Stomach (tissue), 9 donors: Measurements from ENCODE around the gene EYA2. TPM values are rescaled to one million over a fixed set of nuclear protein-coding genes. Genes with fewer than 3 reads are reported as not detected.
"Not testable (repeated sequence)": the region's sequence is repeated elsewhere in the genome, so short reads cannot be mapped to it uniquely, and the experiment has no call there.

Source experiments
- DNase-seq, 2 donors: peaks; one replicate each; pipeline versions ENCODE4 v3.0.0 to v3.0.0-alpha.2; 2013 to 2019
- H3K27ac ChIP-seq, 5 donors: fragments of 200-600 bp in 4 of 5; sonication (generic) in 4 of 5; one replicate each; pipeline ENCODE4 v1.5.1; 2013 to 2019; ENCODE audit warnings: mild to moderate bottlenecking in 1 of 5, moderate library complexity in 1 of 5
- H3K27me3 ChIP-seq, 3 donors: fragments of 200-600 bp; sonication (generic); one replicate each; pipeline ENCODE4 v1.5.1; 2017 to 2019; ENCODE audit warnings: mixed run types in 1 of 3
- H3K36me3 ChIP-seq, 4 donors: fragments of 200-600 bp; sonication (generic); 1 replicate in 3 of 4; 2 replicates in 1 of 4; pipeline ENCODE4 v1.5.1; 2016 to 2019
- H3K4me1 ChIP-seq, 4 donors: fragments of 200-600 bp; sonication (generic); one replicate each; pipeline ENCODE4 v1.5.1; 2016 to 2019
- H3K4me3 ChIP-seq, 4 donors: fragments of 200-600 bp; sonication (generic) in 3 of 4; one replicate each; pipeline ENCODE4 v1.5.1; 2016 to 2019; ENCODE audit warnings: mild to moderate bottlenecking in 1 of 4
- H3K9me3 ChIP-seq, 4 donors: fragments of 200-600 bp; sonication (generic); one replicate each; pipeline ENCODE4 v1.5.1; 2016 to 2019
- CTCF ChIP-seq, 7 experiments: fragments of 450-650 bp in 4 of 7; fragments of 200-600 bp in 3 of 7; sonication (generic) in 3 of 7; IDR thresholded peaks; one replicate each; pipeline ENCODE4 v1.5.1; 2016 to 2019; ENCODE audit warnings: antibody characterized with exemption in 7 of 7, control low read depth in 2 of 7, mild to moderate bottlenecking in 1 of 7
- EP300 ChIP-seq: sonication (generic); formaldehyde crosslinking; IDR thresholded peaks from one replicate; pipeline ENCODE4 v1.6.1; 2017; ENCODE audit warnings: antibody characterized with exemption
- POLR2A ChIP-seq, 4 donors: fragments of 450-650 bp; IDR thresholded peaks; one replicate each; pipeline ENCODE4 v1.6.1; 2016; ENCODE audit warnings: antibody characterized with exemption in 4 of 4, control low read depth in 2 of 4, mild to moderate bottlenecking in 1 of 4, moderate library complexity in 1 of 4
- POLR2AphosphoS5 ChIP-seq, 3 donors: sonication (generic); formaldehyde crosslinking; IDR thresholded peaks; one replicate each; pipeline ENCODE4 v1.6.1; 2016; ENCODE audit warnings: antibody characterized with exemption in 3 of 3
- WGBS, 5 donors: extraction: QIAGEN DNeasy Blood & Tissue Kit in 3 of 5; methylation state at CpG; one replicate each; pipeline versions ENCODE4 v1.1.5 to v1.1.7; 2013 to 2018; 5-methylcytosine and 5-hydroxymethylcytosine counted together
- intact Hi-C: fragments of 100-400 bp; cut with DNase I; formaldehyde crosslinking; loops from one replicate; pipeline ENCODE4 v1.15.1; 2023; ENCODE audit warnings: low total_unique reads
- polyA plus RNA-seq, 3 donors: library from polyadenylated mRNA; stranded (reverse); fragments of 200-250 nt; gene quantifications; one replicate each; pipeline ENCODE4 v1.2.3, GENCODE V29; 2013
- total RNA-seq, 5 donors: library from RNA; depleted of rRNA; stranded (reverse); fragments of >200 nt; gene quantifications; one replicate each; pipeline versions ENCODE4 v1.1.0 to v1.2.3, GENCODE V29; 2014 to 2016
- donor health status: healthy with polysubstance abuse.
- donor health status: Bipolar disorder and iron deficiency.
- donor health status: healthy.

The EYA2 gene
- total and polyA plus RNA-seq, 8 donors: 1.8 to 86.2 (median 5.5) TPM

- intact Hi-C loops: no loop called here
- TF ChIP-seq CTCF (IDR thresholded peaks at IDR 0.05): no peak
- no peak for TF ChIP-seq POLR2AphosphoS5 (IDR thresholded peaks at IDR 0.05)
- TF ChIP-seq POLR2A (IDR thresholded peaks at IDR 0.05): no peak
- H3K36me3 ChIP-seq: peaks cover 7 to 15% (median 14%) of the 10 kb centered on the region in 4 donors
- no peak overlapping the region for H3K4me3 ChIP-seq
- no peak overlapping the region for H3K27ac ChIP-seq
- no peaks in the 10 kb centered on the region for H3K27me3 ChIP-seq
- DNase-seq: peak in 1 of 2 donors; percentile 39
- 81 to 89% (median 83%) methylated on average over 12 of the region's 12 CpGs for WGBS, 5 donors
- H3K9me3 ChIP-seq: no peaks in the 10 kb centered on the region
- peaks cover 0 to 4% (median 0%) of the 10 kb centered on the region in 4 donors for H3K4me1 ChIP-seq
Observed at GRCh38 chr20:47204008-47204849, 309.6 kb downstream of the EYA2 start.

GRCh38 chr20:47204850-47205122 is 310.1 kb downstream of the EYA2 start:
- intact Hi-C loops, H3K27ac ChIP-seq: not testable (repeated sequence)
- 89 to 94% (median 92%) methylated on average over 11 of the region's 11 CpGs for WGBS, 5 donors

GRCh38 chr20:47205577-47206123 is 311.0 kb downstream of the EYA2 start:
- intact Hi-C loops: no loop called here
- peak; percentile 54 to 63 for DNase-seq
- Histone ChIP-seq H3K4me1 (peaks cover 0 to 4% (median 0%) of the 10 kb centered on the region in 4 donors), H3K36me3 (peaks cover 18 to 30% (median 29%) of the 10 kb centered on the region in 4 donors), H3K9me3 (no peaks in the 10 kb centered on the region), H3K4me3 (no peak overlapping the region), H3K27me3 (no peaks in the 10 kb centered on the region), H3K27ac (no peak overlapping the region)
- 44 to 72% (median 46%) methylated on average over 9 of the region's 9 CpGs for WGBS, 5 donors
- no peak for TF ChIP-seq EP300
- peak in 5 of 7 experiments; percentile 29 to 62 (median 55) for TF ChIP-seq CTCF (IDR thresholded peaks at IDR 0.05)

More at GRCh38 chr20:47204850-47205122, 310.1 kb downstream of the EYA2 start:
- not testable (repeated sequence) for H3K4me3 ChIP-seq, H3K4me1 ChIP-seq, DNase-seq, H3K9me3 ChIP-seq, H3K27me3 ChIP-seq
- peaks cover 10 to 21% (median 20%) of the 10 kb centered on the region in 4 donors for H3K36me3 ChIP-seq

GRCh38 chr20:47206552-47206951 is 311.9 kb downstream of the EYA2 start:
- H3K27me3 ChIP-seq, H3K27ac ChIP-seq, intact Hi-C loops, DNase-seq, H3K4me3 ChIP-seq, H3K9me3 ChIP-seq, H3K4me1 ChIP-seq: not testable (repeated sequence)
- H3K36me3 ChIP-seq: peaks cover 27 to 39% (median 38%) of the 10 kb centered on the region in 4 donors
- 85 to 92% (median 90%) methylated on average over 10 of the region's 10 CpGs for WGBS, 5 donors

- WGBS, 5 donors: 73 to 85% (median 81%) methylated on average over 9 of the region's 9 CpGs
- Histone ChIP-seq H3K4me1 (no peaks in the 10 kb centered on the region), H3K27ac (no peak overlapping the region), H3K27me3 (no peaks in the 10 kb centered on the region), H3K4me3 (no peak overlapping the region), H3K9me3 (no peaks in the 10 kb centered on the region), H3K36me3 (peaks cover 32 to 44% (median 43%) of the 10 kb centered on the region in 4 donors)
- TF ChIP-seq POLR2A (IDR thresholded peaks at IDR 0.05): no peak
- no peak for TF ChIP-seq POLR2AphosphoS5 (IDR thresholded peaks at IDR 0.05)
- no peak for TF ChIP-seq EP300
- TF ChIP-seq CTCF (IDR thresholded peaks at IDR 0.05): no peak
- intact Hi-C loops: no loop called here
- DNase-seq: no peak
Observed at GRCh38 chr20:47206962-47207641, 312.5 kb downstream of the EYA2 start.
